ENCODE results near the gene INTS1.

INTS1 gene

DNA sequence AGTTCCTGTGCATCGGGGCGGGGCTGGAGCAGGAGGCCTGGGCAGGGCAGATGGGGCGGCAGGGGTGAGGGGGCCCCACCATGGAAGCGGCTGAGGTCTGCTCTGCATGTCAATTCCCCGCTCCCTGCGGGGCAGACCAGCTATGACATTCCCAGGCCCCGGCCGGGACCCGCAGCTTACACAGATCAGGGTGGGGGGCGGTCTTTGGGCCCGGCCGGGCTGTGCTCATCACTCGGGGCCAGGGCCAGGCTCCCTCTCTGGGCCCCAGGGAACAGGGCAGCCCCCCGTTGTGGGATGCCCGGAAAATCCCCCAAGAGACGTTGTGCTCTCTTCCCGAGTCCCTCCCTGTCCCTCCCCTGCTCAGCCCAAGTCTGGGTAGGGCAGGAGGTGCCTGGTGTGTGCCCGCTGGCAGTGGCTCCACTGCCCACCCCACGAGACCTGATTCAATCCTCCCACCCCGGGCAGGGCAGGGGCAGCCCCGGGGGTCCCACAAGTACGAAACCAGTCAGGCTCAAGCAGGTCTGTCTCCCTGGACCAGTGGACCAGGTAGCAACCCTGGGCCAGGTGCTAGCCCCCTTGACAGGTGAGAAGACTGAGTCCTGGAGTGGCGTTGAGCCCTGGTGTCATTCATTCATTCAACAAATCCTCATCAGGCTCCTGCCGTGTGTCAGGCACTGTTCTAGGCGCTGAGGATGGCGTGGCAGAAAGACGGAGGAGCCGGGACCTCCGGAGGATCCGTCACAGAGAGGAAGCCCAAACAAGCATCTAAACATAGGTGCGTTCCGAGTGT lies 73.9 kb downstream of the INTS1 start:
- no peak for DNase-seq

DNA sequence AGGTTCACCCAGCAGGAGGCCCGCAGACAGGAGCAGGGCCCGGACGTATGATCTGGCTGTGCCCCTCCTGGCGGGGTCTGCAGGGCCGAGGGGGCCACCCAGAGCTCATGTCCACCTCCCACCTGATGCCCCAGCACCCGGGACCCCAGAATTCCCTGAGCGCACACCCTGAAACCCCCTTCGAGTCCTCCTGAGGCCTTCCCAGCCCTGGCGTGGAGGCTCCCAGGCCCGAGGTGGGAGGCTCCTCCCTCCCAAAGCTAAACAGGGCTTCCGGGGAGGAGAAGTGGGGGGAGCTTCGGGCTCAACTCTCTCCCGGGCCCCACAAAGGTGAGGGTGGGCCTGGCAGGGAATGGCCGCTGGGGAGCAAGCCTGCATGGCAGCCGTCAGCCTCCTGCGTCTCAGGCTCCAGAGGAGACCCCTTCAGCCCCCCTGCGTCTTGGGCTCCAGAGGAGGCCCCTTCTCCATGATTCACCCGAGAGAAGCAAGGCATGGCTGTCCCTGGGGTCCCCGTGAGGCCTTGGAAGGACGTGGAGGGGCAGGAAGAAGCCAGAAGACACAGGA lies 75.2 kb downstream of the INTS1 start:
- no peak for DNase-seq

DNA sequence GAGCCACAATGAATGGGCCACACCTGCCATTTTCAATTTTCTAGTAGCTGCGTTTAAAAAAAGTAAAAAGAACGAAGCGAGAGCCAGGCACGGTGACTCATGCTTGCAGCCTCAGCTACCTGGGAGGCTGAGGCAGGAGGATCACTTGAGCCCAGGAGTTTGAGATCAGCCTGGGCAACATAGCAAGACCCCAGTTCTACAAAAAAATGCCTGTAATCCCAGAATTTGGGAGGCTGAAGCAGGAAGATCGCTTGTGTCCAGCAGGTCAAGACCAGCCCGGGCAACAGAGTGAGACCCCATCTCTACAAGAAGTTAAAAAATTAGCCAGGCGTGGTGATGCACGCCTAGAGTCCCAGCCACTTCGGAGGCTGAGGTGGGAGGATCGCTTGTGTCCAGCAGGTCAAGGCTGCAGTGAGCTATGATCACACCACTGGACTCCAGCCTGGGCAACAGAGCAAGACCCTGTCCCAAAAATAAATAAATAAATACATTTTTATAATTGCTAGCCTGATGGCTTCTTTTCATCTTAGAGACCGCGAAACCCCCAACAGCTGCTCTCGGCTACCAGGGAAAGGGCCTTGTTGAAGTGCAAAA lies 77.0 kb downstream of the INTS1 start:
- DNase-seq = no peak

DNA sequence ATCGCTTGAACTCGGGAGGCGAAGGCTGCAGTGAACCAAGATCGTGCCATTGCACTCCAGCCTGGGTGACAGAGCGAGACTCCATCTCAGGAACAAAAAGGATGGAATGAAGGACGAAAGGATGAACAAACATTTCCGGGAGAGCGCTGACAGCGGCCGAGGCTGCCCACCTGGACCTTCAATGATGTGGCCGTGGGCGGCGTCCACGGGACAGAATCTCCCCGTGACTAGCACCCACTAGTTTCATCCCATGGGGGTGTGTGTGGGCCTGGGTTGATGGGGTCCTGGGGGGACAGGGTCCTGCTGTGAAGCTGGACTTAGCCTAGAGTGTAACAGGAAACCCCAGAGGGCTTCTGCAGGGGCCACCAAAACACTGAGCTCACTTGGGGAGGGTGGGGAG lies 77.7 kb downstream of the INTS1 start:
- DNase-seq = no peak

DNA sequence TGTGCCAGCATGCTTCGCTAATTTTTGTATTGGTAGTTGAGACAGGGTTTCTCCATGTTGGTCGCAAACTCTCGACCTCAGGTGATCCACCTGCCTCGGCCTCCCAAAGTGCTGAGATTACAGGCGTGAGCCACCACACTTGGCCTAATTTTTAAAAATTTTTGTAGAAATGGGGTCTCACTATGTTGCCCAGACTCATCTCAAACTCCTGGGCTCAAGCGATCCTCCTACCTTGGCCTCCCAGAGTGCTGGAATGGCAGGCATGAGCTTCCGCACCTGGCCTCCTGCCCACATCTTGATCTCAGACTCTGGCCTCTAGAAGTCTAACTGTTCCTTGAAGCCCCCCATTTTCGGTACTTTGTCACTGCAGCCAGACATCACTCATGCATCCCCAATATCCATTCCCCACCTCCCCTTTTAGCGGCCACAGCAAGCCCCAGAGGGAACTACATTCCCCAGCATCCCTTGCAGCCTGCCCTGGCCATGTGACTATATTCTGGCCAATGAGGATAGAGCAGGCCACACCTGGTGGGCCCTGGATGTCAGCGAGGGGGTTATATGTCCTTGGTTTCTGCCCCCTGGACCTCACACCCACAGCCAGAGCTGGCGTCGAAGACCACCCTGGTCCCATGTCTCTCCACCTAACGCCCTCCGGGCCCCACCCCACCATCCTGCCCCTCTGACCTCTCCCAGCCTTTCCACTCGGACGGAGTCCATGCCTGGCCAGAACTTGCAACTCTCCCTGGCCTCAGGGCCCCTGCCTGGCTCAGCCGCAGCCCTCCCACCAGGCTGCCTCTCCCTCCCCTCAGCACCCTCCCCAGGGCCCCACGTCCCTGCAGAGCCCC lies 78.7 kb downstream of the INTS1 start:
- DNase-seq = no peak

DNA sequence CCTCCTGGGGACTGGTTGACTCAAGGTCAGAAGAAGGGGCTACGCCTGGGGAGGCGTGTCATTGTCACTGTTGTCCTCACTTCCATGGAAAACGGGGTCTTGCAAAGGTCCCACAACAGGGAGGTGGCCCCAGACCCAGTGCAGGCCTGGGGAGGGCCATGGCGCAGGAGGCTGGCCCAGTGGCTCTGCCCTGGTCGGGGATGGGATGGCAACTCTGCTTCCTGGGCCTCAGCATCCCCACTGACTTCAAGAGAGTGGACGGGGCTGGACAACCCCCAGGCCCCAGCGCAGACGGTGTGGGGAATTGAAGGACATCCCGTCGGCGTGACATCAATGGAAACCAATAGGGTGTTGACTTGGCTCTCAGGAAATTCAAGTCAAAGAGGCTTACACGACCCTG lies 80.1 kb downstream of the INTS1 start:
- DNase-seq = no peak

DNA sequence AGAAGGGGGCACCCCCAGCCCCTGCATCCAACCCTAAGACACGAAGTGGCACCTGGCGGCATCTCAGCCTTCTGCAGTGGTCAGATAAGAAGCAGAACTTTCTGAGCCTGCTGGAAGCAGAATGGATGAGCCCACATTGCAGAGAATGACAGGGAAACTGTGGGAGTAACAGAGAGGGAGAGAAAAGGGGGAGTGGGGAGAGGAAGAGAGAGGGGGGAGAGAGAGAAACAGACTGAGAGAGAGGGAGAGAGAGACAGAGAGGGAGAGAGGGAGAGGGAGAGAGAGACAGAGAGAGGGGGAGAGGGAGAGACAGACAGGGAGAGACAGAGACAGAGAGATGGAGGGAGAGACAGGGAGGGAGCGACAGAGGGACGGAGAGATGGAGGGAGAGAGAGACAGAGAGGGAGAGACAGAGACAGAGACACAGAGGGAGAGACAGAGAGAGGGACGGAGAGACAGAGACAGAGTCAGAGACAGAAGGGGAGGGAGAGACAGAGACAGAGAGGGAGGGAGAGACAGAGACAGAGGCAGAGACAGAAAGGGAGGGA lies 80.9 kb downstream of the INTS1 start:
- no peak for DNase-seq

DNA sequence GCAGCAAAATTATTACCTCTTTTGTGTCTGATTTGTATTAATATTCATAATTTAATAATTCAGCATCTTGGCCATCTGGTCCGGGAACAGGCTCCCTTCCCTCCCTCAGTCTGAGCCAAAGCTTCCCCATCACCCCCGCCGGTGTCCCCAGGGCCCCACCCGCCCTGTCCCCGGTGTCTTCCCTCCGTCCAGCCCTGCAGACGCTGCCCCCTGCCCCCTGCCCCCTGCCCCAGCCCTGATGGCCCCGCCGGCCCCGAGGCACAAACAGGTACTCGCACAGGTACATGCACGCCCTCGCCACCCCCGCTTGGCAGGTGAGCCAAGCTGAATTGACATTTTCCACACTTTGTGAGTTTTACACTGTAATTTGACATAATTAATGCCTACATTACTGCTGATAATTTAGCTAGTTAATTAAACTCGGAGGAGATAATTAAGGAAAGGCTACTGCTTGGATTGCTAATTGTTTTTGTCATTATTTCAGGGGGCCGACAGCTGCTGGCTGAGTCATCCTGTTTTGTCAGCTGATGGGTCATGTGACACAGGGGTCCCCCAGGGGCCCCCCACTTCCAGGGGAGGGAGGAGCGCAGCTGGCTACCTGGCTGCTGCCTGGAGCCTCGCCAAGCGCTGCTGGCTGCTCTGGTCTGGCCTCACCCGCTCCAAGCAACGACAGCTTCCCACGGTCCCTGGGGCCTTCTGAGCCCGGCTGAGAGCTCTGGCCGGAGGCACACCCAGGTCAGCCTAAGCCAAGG lies 81.5 kb downstream of the INTS1 start:
- peak; percentile 92 for DNase-seq

DNA sequence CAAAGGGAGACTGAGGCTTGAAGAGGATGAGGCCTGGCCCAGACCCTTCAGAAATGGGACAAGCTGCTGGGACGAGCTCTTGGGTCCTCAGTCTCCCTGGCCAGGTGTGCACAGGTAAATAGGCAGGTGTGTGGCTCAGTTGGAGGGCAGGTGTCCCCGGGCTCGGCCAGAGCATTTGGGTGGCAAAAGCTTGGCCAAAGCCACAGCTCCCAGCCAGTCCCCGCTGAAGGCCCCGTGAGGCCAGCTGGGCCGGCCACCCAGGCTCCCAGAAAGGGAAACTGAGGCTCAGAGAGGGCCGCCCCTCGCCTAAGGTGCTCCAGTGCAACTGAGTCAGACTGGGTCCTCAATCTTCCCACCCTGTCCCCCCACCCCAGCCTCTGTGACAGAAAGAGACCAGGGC lies 82.2 kb downstream of the INTS1 start:
- DNase-seq = no peak

DNA sequence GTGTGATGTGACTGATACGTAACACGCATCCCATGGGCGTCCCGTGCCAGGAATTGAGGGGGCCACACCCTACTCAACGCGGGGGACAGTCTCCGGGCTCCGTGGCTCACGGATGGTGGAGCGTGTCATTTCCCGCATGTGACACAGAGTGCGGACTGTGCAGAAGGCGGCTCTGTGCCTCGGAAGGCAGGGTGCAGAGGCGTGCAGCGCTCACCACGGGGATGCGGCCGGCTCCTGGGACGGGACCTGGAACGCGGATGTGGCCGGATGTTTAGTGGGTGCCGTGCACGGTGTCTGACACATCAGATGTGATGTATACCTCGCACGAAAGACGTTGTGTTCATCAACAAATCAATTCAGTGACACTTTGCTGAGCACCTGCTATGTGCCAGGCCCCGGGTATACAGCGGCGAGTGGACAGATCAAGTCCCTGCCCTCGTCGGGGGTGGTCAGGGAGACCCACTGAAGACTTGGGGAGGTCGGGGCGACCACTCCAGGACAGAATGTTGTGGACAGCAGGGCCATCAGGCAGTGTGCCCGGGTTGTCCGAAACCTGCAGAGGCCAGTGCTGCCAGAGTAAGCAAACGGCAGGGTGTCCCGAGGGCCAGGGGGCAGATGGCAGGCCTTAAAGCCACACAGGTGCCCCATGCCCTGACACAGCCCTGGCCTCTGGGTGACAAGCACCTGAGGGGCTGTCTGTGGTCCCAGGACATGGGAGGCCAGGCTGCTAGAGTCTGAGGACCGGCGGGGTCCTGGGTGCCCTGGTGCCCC lies 83.0 kb downstream of the INTS1 start:
- DNase-seq = no peak
